Measurements from ENCODE around the gene EMCN.
"Not testable (repeated sequence)": the region's sequence is repeated elsewhere in the genome, so short reads cannot be mapped to it uniquely, and the experiment has no call there.

The EMCN gene

GRCh38 chr4:100372432-100372831 is 145.4 kb downstream of the EMCN start:
- TF ChIP-seq Cebpa-rat (IDR thresholded peaks at IDR 0.05) = no peak
- no peaks in the 10 kb centered on the region for H3K9me3 ChIP-seq (replicated peaks in 1 of 11)
- H3K4me3 ChIP-seq = no peak overlapping the region
- H3K4me1 ChIP-seq = peaks cover 0 to 14% (median 0%) of the 10 kb centered on the region in 10 experiments; a peak in 4 of 20 replicates
- no peaks in the 10 kb centered on the region for H3K27me3 ChIP-seq
- H3K9ac ChIP-seq = no peak overlapping the region
- no peaks in the 10 kb centered on the region for H3K36me3 ChIP-seq
- H4K20me1 ChIP-seq = no peaks in the 10 kb centered on the region
- no peak overlapping the region for H3K27ac ChIP-seq
- H3K4me2 ChIP-seq = no peak overlapping the region

DNA sequence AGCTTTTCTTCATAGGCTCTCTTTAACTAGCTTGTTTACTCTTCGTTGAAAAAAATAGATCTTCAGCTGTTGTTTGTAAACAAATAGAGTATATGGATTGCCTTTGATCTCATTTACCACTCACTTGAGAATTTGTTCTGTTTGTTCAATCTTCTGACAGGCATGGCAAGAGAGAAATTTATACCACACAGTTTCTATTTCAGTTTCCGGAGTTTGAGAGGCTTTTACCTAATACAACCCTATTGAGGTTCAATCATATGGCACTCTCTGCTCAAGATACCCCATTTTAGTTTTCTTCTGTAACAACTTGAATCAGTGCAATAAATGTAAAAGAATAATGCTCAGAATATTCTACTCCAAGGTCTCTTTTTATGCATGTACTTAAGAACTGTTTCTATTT is 148.0 kb downstream of the EMCN start:
- Histone ChIP-seq H3K27ac (no peak overlapping the region), H3K27me3 (no peaks in the 10 kb centered on the region), H3K4me2 (peak overlapping the region in 7 of 11 experiments; percentile 2 to 27 (median 13); a peak in 4 of 22 replicates), H3K4me3 (no peak overlapping the region), H3K4me1 (peaks cover 0 to 24% (median 6%) of the 10 kb centered on the region in 10 experiments; a peak in 8 of 20 replicates), H3K9ac (no peak overlapping the region), H4K20me1 (no peaks in the 10 kb centered on the region), H3K36me3 (no peaks in the 10 kb centered on the region), H3K9me3 (replicated peaks in 1 of 11) (no peaks in the 10 kb centered on the region)
- TF ChIP-seq Cebpa-rat (IDR thresholded peaks at IDR 0.05) = no peak

DNA sequence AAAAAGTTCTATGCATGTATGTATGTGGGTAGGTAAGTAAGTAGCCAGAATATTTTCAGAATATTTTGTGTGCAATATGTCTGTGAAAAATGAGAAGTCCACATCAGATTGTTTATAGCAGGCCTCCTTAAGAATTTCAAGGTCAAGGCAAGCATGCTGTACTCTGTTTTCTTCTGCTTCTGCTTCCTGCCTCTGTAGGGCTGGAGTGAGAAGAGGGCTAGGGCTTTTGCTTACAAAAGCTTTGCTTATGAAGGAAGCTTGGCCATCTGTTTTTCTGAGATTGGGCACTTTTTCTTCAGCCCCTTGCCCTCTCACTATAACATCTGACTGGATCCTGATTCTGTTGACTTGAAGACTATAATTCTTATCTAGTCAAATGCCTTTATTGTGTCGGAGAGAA is 150.4 kb downstream of the EMCN start:
- no peak for TF ChIP-seq Cebpa-rat (IDR thresholded peaks at IDR 0.05)
- Histone ChIP-seq H3K36me3 (no peaks in the 10 kb centered on the region), H3K9ac (no peak overlapping the region), H3K9me3 (replicated peaks in 1 of 11) (no peaks in the 10 kb centered on the region), H3K4me1 (peaks cover 0 to 31% (median 6%) of the 10 kb centered on the region in 10 experiments; a peak in 11 of 20 replicates), H3K4me2 (0 out of 22 replicates have a peak overlapping the region, but pooled peaks of 2 of the 11 experiments have one; percentile 2 to 4), H4K20me1 (no peaks in the 10 kb centered on the region), H3K27me3 (no peaks in the 10 kb centered on the region), H3K4me3 (no peak overlapping the region), H3K27ac (no peak overlapping the region)

GRCh38 chr4:100366213-100366612 is 151.6 kb downstream of the EMCN start:
- Histone ChIP-seq H3K9me3 (replicated peaks in 1 of 11) (no peaks in the 10 kb centered on the region), H4K20me1 (no peaks in the 10 kb centered on the region), H3K9ac (no peak overlapping the region), H3K4me2 (peak overlapping the region in 8 of 11 experiments; percentile 10 to 35 (median 23); a peak in 8 of 22 replicates), H3K27ac (no peak overlapping the region), H3K27me3 (no peaks in the 10 kb centered on the region), H3K4me1 (peaks cover 0 to 41% (median 6%) of the 10 kb centered on the region in 10 experiments; a peak in 11 of 20 replicates), H3K4me3 (no peak overlapping the region), H3K36me3 (no peaks in the 10 kb centered on the region)
- TF ChIP-seq Cebpa-rat (IDR thresholded peaks at IDR 0.05) = no peak

- Histone ChIP-seq H3K9ac (no peak overlapping the region), H3K4me2 (peak overlapping the region in 3 of 11 experiments; percentile 11 to 31 (median 27); a peak in 3 of 22 replicates), H3K4me3 (no peak overlapping the region), H4K20me1 (no peaks in the 10 kb centered on the region), H3K27ac (no peak overlapping the region), H3K36me3 (no peaks in the 10 kb centered on the region), H3K4me1 (peaks cover 0 to 29% (median 4%) of the 10 kb centered on the region in 10 experiments; a peak in 10 of 20 replicates), H3K27me3 (no peaks in the 10 kb centered on the region), H3K9me3 (replicated peaks in 1 of 11) (peaks cover 9 to 24% (median 13%) of the 10 kb centered on the region in 11 experiments)
- TF ChIP-seq Cebpa-rat (IDR thresholded peaks at IDR 0.05) = no peak
These were observed 155.5 kb downstream of the EMCN start for GRCh38 chr4:100362366-100362765.

DNA sequence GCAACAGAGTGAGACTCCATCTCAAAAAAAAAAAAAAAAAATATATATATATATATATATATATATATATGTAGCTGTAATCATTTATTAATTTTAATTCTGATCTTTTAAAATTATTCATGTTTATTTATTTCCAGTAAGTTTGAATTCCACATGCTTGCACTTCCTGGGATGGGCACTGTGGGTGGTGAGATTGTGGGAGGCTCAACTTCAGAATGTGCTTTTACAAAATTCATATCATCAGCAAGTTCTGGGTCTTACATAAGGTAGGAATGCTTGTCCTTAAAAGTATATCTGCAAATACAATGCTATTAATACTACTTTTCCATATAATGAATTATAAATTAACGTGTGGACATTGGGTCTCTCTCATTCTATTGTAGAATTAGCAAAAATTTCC is 156.5 kb downstream of the EMCN start:
- H3K36me3 ChIP-seq = no peaks in the 10 kb centered on the region
- H3K27ac ChIP-seq = no peak overlapping the region
- H3K4me2 ChIP-seq = no peak overlapping the region
- no peak overlapping the region for H3K9ac ChIP-seq
- H3K27me3 ChIP-seq = no peaks in the 10 kb centered on the region
- no peak overlapping the region for H3K4me3 ChIP-seq
- H3K9me3 ChIP-seq (replicated peaks in 1 of 11) = peaks cover 15 to 34% (median 21%) of the 10 kb centered on the region in 11 experiments
- no peaks in the 10 kb centered on the region for H4K20me1 ChIP-seq
- TF ChIP-seq Cebpa-rat (IDR thresholded peaks at IDR 0.05) = no peak
- H3K4me1 ChIP-seq = peaks cover 0 to 24% (median 4%) of the 10 kb centered on the region in 10 experiments; a peak in 10 of 20 replicates

- H3K9me3 ChIP-seq (replicated peaks in 1 of 11) = peaks cover 15 to 38% (median 24%) of the 10 kb centered on the region in 11 experiments
- no peaks in the 10 kb centered on the region for H3K36me3 ChIP-seq
- H3K4me1 ChIP-seq = peaks cover 0 to 21% (median 0%) of the 10 kb centered on the region in 10 experiments; a peak in 7 of 20 replicates
- H3K27me3 ChIP-seq = no peaks in the 10 kb centered on the region
- H3K4me2 ChIP-seq = no peak overlapping the region
- H3K27ac ChIP-seq = no peak overlapping the region
- no peak overlapping the region for H3K9ac ChIP-seq
- no peaks in the 10 kb centered on the region for H4K20me1 ChIP-seq
- H3K4me3 ChIP-seq = no peak overlapping the region
- no peak for TF ChIP-seq Cebpa-rat (IDR thresholded peaks at IDR 0.05)
These were observed 157.6 kb downstream of the EMCN start for GRCh38 chr4:100360211-100360610.

- H3K4me1 ChIP-seq = peaks cover 0 to 21% (median 0%) of the 10 kb centered on the region in 10 experiments; a peak in 7 of 20 replicates
- H3K9ac ChIP-seq = no peak overlapping the region
- H4K20me1 ChIP-seq = no peaks in the 10 kb centered on the region
- no peak overlapping the region for H3K4me3 ChIP-seq
- H3K27ac ChIP-seq = no peak overlapping the region
- TF ChIP-seq Cebpa-rat (IDR thresholded peaks at IDR 0.05) = no peak
- H3K9me3 ChIP-seq (replicated peaks in 1 of 11) = peaks cover 15 to 38% (median 24%) of the 10 kb centered on the region in 11 experiments
- no peak overlapping the region for H3K4me2 ChIP-seq
- no peaks in the 10 kb centered on the region for H3K36me3 ChIP-seq
- no peaks in the 10 kb centered on the region for H3K27me3 ChIP-seq
These were observed 158.4 kb downstream of the EMCN start for GRCh38 chr4:100359441-100359840.

- no peaks in the 10 kb centered on the region for H3K36me3 ChIP-seq
- peaks cover 0 to 13% (median 0%) of the 10 kb centered on the region in 10 experiments; a peak in 7 of 20 replicates for H3K4me1 ChIP-seq
These were observed 160.3 kb downstream of the EMCN start for GRCh38 chr4:100357542-100357941.

DNA sequence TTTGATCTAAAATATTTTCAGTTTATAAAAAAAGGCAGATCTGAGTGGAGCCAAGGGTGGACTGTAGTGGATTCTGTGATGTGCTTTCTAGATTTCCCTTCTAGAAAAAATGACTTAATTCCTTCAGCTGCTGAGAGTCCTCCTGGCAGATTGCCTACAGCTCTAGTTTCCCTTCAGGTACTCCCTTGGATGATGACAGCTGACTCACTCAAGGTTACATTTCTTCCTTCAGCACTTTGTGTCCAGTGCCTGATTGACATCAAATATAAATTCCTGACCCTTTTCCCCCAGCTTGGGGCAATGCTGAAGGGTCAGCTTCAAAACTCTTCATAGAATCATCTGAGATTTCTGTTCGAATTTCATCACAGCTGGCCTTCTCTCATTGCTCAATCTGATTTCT is 161.7 kb downstream of the EMCN start:
- Histone ChIP-seq H3K9ac (no peak overlapping the region), H4K20me1 (no peaks in the 10 kb centered on the region), H3K36me3 (no peaks in the 10 kb centered on the region), H3K4me1 (no peaks in the 10 kb centered on the region), H3K27me3 (no peaks in the 10 kb centered on the region), H3K4me3 (no peak overlapping the region), H3K4me2 (no peak overlapping the region), H3K9me3 (replicated peaks in 1 of 11) (peaks cover 21 to 62% (median 30%) of the 10 kb centered on the region in 11 experiments), H3K27ac (no peak overlapping the region)
- TF ChIP-seq Cebpa-rat (IDR thresholded peaks at IDR 0.05) = no peak

More at GRCh38 chr4:100357542-100357941, 160.3 kb downstream of the EMCN start:
- H3K4me3 ChIP-seq = no peak overlapping the region
- no peak overlapping the region for H3K9ac ChIP-seq
- no peak for TF ChIP-seq Cebpa-rat (IDR thresholded peaks at IDR 0.05)
- no peaks in the 10 kb centered on the region for H4K20me1 ChIP-seq
- H3K27ac ChIP-seq = no peak overlapping the region
- H3K9me3 ChIP-seq (replicated peaks in 1 of 11) = peaks cover 15 to 52% (median 24%) of the 10 kb centered on the region in 11 experiments
- H3K4me2 ChIP-seq = no peak overlapping the region
- no peaks in the 10 kb centered on the region for H3K27me3 ChIP-seq

DNA sequence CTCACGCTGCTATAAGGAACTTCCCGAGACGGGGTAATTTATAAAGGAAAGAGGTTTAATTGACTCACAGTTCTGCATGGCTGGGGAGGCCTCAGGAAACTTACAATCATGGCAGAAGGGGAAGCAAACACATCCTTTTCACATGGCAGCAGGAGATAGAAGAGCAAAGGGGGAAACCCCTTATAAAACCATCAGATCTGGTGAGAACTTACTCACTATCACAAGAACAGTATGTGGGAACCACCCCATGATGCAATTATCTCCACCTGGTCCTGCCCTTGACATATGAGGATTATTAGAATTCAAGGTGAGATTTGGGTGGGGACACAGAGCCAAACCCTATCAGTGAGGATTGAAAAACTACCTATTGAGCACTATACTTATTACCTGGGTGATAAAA is 165.5 kb downstream of the EMCN start:
- not testable (repeated sequence) for H3K27me3 ChIP-seq, H3K27ac ChIP-seq, H3K4me3 ChIP-seq, H3K4me2 ChIP-seq, H3K9ac ChIP-seq, H3K36me3 ChIP-seq, H4K20me1 ChIP-seq
- H3K4me1 ChIP-seq = peaks cover 0 to 13% (median 0%) of the 10 kb centered on the region in 10 experiments; a peak in 5 of 20 replicates
- peaks cover 7 to 40% (median 21%) of the 10 kb centered on the region in 11 experiments for H3K9me3 ChIP-seq (replicated peaks in 1 of 11)

Measured in BLaER1 treated with 17β-estradiol and CSF1 and Interleukin-3, amounts not matched to agents 10 nM and 100 nM (cell line).